Body of pancreas (tissue), 4 donors: ENCODE results near the gene NT5C2.

ENCODE experiments used
- CTCF ChIP-seq, 7 experiments: fragments of 450-650 bp in 4 of 7; fragments of 200-600 bp in 3 of 7; sonication (generic) in 3 of 7; IDR thresholded peaks; one replicate each; pipeline ENCODE4 v1.5.1; 2016 to 2019; ENCODE audit warnings: antibody characterized with exemption in 7 of 7
- POLR2A ChIP-seq, 3 donors: fragments of 450-650 bp; IDR thresholded peaks; one replicate each; pipeline ENCODE4 v1.6.1; 2016; ENCODE audit warnings: antibody characterized with exemption in 3 of 3, mild to moderate bottlenecking in 2 of 3

DNA sequence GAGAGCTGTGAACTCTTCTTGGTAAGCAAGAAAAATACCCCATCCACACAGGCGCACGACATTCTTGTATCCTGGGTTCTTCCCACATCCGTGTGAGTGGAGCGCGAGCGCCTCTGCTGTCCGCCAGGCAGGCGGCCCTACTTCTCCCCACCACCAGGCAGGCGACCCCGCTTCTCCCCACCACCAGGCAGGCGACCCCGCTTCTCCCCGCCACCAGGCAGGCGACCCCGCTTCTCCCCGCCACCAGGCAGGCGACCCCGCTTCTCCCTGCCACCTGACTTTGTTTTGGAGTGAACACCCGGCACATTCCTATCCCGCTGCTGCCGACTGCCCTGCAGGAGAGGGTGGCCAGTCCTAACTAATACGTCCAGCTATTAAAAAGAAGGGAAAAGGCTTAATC is 120.8 kb downstream of the NT5C2 start:
- TF ChIP-seq CTCF (IDR thresholded peaks at IDR 0.05) (no peak), POLR2A (IDR thresholded peaks at IDR 0.05) (no peak)
